Activated CD8-positive, alpha-beta memory T cell treated with anti-CD3 and anti-CD28 coated beads, Interleukin-2, amount 50 U/mL, for 4 hours (primary cell): ENCODE data around the gene PAOX.
A peak's percentile ranks its signal among the peaks of the same experiment; 100 is the strongest.

ENCODE experiments used
- DNase-seq: peaks from one replicate; pipeline ENCODE4 v3.0.0-alpha.2; 2020

PAOX gene

GRCh38 chr10:133388236-133388972 is 9.3 kb downstream of the PAOX start:
- no peak for DNase-seq

GRCh38 chr10:133388973-133389818 is 10.1 kb downstream of the PAOX start:
- no peak for DNase-seq

DNA sequence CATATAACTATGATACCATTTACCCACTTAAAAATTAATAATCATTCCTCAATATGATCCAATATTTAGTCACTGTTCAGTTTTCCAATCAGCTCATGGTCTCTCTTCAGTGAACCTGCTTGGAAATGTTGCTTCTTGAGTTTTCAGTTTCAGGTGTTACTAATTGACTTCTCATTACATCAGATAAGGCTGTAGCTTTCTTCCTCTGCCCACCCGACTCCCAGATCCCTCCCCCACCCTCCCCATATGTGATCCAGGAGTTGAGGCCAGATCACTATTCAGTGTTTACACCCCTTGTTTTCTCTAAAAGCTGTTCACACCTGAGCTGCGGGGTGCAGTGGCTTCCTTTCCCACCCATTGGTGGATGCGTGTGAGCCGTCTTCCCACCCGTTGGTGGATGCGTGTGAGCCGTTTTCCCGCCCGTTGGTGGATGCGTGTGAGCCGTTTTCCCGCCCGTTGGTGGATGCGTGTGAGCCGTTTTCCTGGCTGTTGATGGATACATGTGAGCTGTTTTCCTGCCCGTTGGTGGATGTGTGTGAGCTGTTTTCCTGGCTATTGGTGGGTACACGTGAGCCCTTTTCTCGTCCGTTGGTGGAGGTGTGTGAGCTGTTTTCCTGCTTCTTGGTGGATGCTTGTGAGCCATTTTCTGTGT is 11.7 kb downstream of the PAOX start:
- DNase-seq, result no peak

DNA sequence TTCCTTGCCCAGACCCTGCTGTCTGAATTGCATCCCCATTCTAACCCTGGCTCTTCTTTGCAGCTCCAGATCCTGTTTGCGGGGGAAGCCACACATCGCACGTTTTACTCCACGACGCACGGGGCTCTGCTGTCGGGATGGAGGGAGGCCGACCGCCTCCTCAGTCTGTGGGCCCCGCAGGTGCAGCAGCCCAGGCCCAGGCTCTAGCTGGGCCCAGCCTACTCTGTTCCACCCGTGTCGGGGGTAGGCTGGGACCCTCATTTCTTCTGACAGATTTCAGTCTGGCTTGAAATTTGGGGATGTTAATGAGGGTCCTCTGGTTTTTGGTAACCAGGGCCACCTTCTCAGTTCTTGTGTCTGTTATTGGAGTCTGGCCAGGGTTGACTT is 12.2 kb downstream of the PAOX start:
- no peak for DNase-seq

DNA sequence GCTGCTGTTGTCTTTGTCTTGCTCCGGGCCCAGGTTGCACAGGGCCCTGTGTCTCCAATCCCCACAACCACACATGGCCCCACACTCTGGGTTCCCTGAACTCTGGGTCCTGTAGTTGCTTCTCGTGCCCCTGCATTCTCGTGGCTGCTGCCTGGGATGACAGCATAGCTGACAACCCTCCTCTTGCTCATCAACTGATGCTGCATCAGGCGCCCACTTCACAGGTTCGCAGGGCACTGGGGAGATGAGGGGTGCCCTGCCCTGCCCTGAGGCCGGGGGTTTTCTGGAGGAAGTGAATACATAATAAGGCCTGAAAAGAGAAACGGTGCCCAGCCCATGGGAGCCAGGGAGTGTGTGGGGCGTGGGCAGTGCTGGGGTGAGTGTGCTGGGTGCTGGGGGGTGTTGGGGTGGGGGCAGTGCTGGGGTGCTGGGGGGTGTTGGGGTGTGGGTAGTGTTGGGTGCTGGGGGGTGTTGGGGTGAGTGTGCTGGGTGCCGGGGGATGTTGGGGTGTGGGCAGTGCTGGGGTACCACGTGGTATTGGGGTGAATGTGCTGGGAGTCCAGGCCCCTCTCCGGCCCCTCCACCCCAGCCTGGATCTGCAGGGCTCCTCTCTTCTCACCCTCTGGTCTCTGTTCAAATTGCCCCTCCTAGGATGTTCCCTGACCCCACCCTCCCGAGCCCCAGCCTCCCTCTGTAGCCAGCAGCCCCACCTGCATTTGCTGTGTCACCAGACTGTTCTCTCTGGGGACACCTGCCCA is 12.9 kb downstream of the PAOX start:
- DNase-seq, result no peak

GRCh38 chr10:133393401-133394063 is 14.5 kb downstream of the PAOX start:
- no peak for DNase-seq

DNA sequence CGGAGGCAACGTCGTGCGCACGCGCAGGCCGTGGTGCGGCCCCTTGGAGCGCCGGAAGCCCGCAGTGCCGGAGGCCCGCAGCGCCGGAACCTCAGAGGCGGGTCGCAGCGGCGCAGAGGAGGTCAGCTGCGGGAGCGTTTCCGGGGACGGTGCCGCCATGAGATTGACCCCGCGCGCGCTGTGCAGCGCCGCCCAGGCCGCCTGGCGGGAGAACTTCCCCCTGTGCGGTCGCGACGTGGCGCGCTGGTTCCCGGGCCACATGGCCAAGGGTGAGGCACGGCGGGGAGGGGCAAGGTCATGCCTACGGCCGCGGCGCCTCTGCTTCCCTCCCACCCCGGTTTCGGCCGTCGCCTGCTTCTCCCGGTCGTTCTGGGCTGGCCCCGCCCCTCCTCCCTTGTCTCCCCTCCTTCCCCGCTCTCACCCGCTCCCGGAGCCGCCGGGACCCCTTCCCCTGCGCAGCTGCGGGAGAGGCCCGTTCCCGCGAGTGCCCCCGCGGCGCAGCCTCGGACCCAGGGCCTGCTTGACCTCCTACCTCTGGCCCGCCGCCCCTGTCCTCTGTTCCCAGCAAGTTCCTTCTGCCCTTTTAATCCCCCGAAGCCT is 15.1 kb downstream of the PAOX start, which contains the start of gene MTG1:
Gene MTG1 (plus strand): TSS at position 94 of the 600 bp plus-strand sequence. CDS start 64 bp downstream, at position 158.
- DNase-seq, result peak; percentile 94

DNA sequence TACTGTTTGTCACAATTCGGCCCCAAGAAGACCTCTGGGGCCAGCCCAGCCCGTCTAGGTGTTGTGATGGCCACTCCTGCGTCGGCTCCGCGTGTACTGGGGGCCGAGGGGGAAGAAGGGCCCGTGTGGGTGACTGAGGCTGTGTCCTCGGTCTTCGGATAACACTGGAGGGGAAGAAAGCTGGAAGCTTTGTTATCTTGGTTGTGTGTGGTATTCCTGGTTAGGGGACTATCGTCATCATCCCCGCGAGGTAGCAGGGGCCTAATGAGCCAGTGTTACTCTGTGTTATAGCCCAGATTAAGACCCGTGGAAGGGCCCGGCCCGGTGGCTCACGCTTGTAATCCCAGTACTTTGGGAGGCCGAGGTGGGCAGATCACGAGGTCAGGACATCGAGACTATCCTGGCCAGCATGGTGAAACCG is 15.7 kb downstream of the PAOX start:
- no peak for DNase-seq

DNA sequence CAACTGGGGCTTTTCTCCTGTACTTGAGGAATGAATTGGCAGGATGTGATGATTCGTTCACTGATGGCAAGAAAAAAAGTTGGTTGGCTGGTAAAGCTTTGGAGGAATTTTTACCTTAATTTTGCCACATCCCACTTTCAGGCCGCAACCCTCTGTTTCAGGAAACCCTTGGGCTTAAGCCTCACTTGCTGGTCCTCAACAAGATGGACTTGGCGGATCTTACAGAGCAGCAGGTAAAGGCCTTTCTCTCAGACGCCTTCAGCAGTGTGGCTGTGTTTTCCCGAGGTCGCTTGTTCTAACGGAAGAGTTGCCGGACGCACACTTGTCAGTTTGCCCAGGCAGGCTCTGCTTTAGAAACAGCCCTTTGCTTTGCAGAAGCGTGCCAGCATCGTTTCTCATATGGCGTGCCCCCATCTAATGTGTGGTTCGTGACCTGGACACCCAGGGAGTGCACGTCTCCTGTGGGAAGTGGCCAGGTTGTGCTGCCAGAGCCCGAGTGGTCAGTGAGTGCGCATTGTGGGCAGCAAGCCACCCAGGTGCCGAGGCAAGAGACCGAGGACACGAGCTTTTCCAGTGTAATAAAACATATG is 17.1 kb downstream of the PAOX start:
- no peak for DNase-seq

DNA sequence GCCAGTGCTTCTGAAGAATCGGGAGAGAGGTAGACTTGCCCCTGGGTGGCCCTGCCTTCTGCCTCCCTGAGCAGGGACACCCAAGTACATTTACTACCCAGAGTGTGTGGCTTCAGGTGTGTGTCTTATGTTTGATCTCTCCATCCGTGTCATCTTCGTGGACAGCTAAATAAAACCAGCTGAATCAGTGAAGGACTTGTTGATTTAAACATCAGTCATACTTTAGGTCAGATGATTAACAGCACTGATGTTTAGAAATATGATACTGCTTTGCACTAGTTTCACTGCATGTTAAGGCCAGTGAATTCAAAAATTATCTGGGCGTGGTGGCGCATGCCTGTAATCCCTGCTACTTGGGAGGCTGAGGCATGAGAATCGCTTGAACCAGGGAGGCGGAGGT is 18.9 kb downstream of the PAOX start:
- no peak for DNase-seq

GRCh38 chr10:133399123-133399601 is 20.1 kb downstream of the PAOX start:
- no peak for DNase-seq

- no peak for DNase-seq
Observed at GRCh38 chr10:133400624-133401424, 21.8 kb downstream of the PAOX start.

DNA sequence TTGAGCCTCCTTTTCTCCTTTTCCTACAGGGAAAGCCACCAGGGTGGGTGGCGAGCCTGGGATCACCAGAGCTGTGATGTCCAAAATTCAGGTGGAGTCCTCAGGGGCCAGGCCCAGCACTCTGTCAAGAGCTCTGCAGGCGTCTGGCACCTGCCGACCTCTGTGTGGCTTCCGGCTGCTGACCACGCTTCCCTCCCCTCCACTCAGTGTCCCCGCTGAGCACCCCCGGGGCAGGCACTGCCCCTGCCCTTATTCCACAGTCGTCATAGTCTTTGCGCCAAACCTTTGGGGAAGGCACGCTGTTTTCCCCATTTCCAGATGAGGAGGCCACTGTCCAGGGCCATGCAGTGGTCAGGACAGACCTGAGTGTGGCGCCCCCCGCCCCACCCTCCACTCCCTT is 22.4 kb downstream of the PAOX start:
- DNase-seq, result no peak

- DNase-seq, result no peak
Observed at GRCh38 chr10:133401981-133402725, 23.1 kb downstream of the PAOX start.

DNA sequence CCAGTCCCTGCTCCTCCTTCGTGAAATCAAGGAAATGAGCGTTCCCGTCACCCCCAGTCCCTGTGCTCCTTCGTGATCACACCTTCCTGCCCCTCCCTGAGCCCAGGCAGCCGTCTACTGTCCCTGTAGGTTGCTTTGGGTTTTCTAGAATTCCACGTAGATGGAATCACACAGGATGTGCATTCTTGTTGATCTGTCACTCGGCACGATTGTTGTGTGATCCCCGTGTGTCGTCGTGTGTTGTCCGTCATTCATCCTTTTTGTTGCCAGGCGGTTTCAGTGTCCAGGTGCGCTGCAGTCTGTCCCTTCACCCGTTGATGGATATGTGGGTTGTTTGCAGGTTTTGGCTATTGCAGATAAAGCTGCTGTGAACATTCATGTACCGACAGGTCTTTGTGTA is 24.3 kb downstream of the PAOX start:
- DNase-seq, result no peak

GRCh38 chr10:133403784-133404183 is 24.7 kb downstream of the PAOX start:
- no peak for DNase-seq

DNA sequence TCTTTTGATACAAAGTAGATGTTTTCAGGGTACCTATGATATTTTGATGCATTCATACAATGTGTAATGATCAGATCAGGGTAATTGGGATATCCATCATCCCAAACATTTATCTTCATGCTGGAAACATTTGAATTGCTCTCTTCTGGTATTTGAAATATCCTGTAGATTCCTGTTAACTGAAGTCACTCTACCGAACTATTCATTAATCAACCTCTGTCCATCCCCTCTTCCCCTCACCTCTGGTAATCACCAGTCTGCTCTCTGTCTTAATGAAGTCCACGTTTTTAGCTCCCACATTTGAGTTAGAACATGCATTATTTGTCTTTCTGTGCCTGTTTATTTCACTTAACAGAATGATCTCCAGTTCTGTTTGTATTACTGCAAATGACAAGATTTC is 26.2 kb downstream of the PAOX start:
- DNase-seq, result no peak

DNA sequence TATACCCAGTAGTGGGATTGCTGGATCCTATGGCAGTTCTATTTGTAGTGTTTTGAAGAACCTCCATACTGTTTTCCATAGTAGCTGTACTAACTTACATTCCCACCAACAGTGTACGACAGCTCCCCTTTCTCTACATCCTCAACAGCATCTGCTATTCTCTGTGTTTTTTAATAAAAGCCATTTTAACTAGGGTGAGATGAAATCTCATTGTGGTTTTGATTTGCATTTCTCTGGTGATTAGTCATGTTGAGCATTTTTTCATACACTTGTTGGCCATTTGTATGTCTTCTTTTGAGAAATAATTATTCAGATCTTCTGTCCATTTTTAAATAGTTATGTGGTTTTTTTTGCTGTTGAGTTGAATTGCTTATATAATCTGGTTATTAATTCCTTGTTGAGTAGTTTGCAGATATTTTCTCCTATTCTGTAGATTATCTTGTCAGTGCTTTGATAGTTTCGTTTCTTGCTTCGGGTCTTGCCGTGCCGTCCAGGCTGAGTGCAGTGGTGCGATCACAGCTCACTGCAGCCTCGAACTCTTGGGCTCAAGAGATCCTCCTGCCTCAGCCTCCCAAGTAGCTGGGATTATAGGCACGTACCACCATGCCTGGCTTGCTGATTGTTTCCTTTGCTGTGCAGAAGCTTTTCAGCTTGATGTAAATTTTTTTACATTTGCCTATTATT is 26.9 kb downstream of the PAOX start:
- DNase-seq, result no peak
